Body of pancreas (tissue), 4 donors: ENCODE measurements around the gene TRPV3.

ENCODE experiments used
- POLR2A ChIP-seq, 3 donors: fragments of 450-650 bp; IDR thresholded peaks; one replicate each; pipeline ENCODE4 v1.6.1; 2016; ENCODE audit warnings: antibody characterized with exemption in 3 of 3, mild to moderate bottlenecking in 2 of 3
- TF ChIP-seq, protein P1 (sequence below), 7 experiments: fragments of 450-650 bp in 4 of 7; fragments of 200-600 bp in 3 of 7; sonication (generic) in 3 of 7; IDR thresholded peaks; one replicate each; pipeline ENCODE4 v1.5.1; 2016 to 2019; ENCODE audit warnings: antibody characterized with exemption in 7 of 7

DNA sequence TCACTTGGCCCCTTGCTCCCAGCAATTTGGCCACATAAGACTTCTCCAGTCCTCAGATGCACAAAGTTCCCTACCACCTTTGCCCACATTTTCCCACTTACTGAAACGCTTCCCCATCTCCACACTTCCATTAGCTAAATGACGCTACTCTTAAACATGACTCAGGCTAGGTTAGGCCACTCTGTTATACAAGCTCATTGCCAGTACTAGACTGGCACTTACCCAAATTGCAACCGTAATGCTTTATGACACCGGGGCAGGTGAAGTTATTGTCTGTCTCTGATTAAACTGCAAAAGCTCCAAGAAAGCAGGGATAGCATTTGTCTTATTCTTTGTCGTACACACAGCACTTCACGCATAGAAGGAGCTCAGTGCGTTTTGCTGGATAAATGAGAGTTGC is 52.6 kb downstream of the TRPV3 start:
- no peak for TF ChIP-seq POLR2A (IDR thresholded peaks at IDR 0.05)
- TF ChIP-seq, protein P1, sequence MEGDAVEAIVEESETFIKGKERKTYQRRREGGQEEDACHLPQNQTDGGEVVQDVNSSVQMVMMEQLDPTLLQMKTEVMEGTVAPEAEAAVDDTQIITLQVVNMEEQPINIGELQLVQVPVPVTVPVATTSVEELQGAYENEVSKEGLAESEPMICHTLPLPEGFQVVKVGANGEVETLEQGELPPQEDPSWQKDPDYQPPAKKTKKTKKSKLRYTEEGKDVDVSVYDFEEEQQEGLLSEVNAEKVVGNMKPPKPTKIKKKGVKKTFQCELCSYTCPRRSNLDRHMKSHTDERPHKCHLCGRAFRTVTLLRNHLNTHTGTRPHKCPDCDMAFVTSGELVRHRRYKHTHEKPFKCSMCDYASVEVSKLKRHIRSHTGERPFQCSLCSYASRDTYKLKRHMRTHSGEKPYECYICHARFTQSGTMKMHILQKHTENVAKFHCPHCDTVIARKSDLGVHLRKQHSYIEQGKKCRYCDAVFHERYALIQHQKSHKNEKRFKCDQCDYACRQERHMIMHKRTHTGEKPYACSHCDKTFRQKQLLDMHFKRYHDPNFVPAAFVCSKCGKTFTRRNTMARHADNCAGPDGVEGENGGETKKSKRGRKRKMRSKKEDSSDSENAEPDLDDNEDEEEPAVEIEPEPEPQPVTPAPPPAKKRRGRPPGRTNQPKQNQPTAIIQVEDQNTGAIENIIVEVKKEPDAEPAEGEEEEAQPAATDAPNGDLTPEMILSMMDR (IDR thresholded peaks at IDR 0.05), result no peak
